Liver (tissue), 9 donors: ENCODE measurements around the gene AMACR. TPM values are rescaled to one million over a fixed set of nuclear protein-coding genes. Genes with fewer than 3 reads are reported as not detected.
A peak's percentile ranks its signal among the peaks of the same experiment; 100 is the strongest.

Source experiments
- DNase-seq: peaks from one replicate; pipeline ENCODE4 v3.0.0-alpha.2; 2017; ENCODE audit warnings: low spot score
- H3K27ac ChIP-seq, 2 donors: one replicate each; pipeline ENCODE4 v1.7.0; 2013; ENCODE audit warnings: inconsistent platforms in 2 of 2, low read length in 2 of 2, control low read depth in 1 of 2, low read depth in 1 of 2, mild to moderate bottlenecking in 1 of 2
- H3K27me3 ChIP-seq, 4 donors: one replicate each; pipeline versions ENCODE4 v1.6.1 to v1.7.0; 2013; ENCODE audit warnings: low read length in 3 of 4, inconsistent platforms in 1 of 4, mild to moderate bottlenecking in 1 of 4, moderate library complexity in 1 of 4; ENCODE audit not compliant: control insufficient read depth in 4 of 4, insufficient read depth in 4 of 4
- H3K36me3 ChIP-seq, 4 donors: one replicate each; pipeline versions ENCODE4 v1.6.1 to v1.7.0; 2013; ENCODE audit warnings: low read length in 3 of 4, mild to moderate bottlenecking in 3 of 4, low read depth in 1 of 4, moderate library complexity in 1 of 4; ENCODE audit not compliant: control insufficient read depth in 4 of 4, insufficient read depth in 3 of 4
- H3K4me1 ChIP-seq, 4 donors: one replicate each; pipeline versions ENCODE4 v1.6.1 to v1.7.0; 2013; ENCODE audit warnings: low read length in 3 of 4, mild to moderate bottlenecking in 3 of 4, moderate library complexity in 1 of 4; ENCODE audit not compliant: control insufficient read depth in 4 of 4, insufficient read depth in 4 of 4
- H3K4me3 ChIP-seq, 3 donors: one replicate each; pipeline versions ENCODE4 v1.6.1 to v1.7.0; 2013; ENCODE audit warnings: low read length in 3 of 3, control low read depth in 1 of 3, low read depth in 1 of 3, mild to moderate bottlenecking in 1 of 3
- H3K9ac ChIP-seq, 2 donors: one replicate each; pipeline ENCODE4 v1.7.0; 2013; ENCODE audit warnings: low read length in 2 of 2, mild to moderate bottlenecking in 2 of 2, moderate library complexity in 2 of 2, control low read depth in 1 of 2, low read depth in 1 of 2
- H3K9me3 ChIP-seq, 4 donors: one replicate each; pipeline versions ENCODE4 v1.6.1 to v1.7.0; 2013; ENCODE audit warnings: low read length in 3 of 4; ENCODE audit not compliant: control insufficient read depth in 4 of 4
- EGR1 ChIP-seq, 2 donors: IDR thresholded peaks; 2 replicates each; pipeline ENCODE4 v1.6.1; 2016 to 2018; ENCODE audit warnings: antibody characterized with exemption in 2 of 2, low read depth in 2 of 2
- FOXA1 ChIP-seq: IDR thresholded peaks from 2 replicates; pipeline ENCODE4 v1.6.1; 2016; ENCODE audit warnings: antibody characterized with exemption
- FOXA2 ChIP-seq: IDR thresholded peaks from 2 replicates; pipeline ENCODE4 v1.6.1; 2016; ENCODE audit warnings: antibody characterized with exemption
- HNF4A ChIP-seq, 2 donors: conservative IDR thresholded peaks; 2 replicates each; pipeline ENCODE4 v1.6.1; 2016; ENCODE audit warnings: antibody characterized with exemption in 2 of 2, mild to moderate bottlenecking in 2 of 2
- HNF4G ChIP-seq: IDR thresholded peaks from 2 replicates; pipeline ENCODE4 v1.6.1; 2016; ENCODE audit warnings: antibody characterized with exemption
- JUND ChIP-seq, 2 donors: IDR thresholded peaks; 2 replicates each; pipeline ENCODE4 v1.6.1; 2016; ENCODE audit warnings: antibody characterized with exemption in 2 of 2
- NR2F2 ChIP-seq: IDR thresholded peaks from 2 replicates; pipeline ENCODE4 v1.6.1; 2016; ENCODE audit warnings: antibody characterized with exemption
- RAD21 ChIP-seq, 2 donors: IDR thresholded peaks; 2 replicates each; pipeline ENCODE4 v1.6.1; 2016; ENCODE audit warnings: antibody characterized with exemption in 2 of 2, mild to moderate bottlenecking in 2 of 2
- RXRA ChIP-seq, 2 donors: IDR thresholded peaks; 2 replicates each; pipeline ENCODE4 v1.6.1; 2017 to 2018; ENCODE audit warnings: antibody characterized with exemption in 2 of 2, mild to moderate bottlenecking in 1 of 2
- SP1 ChIP-seq: IDR thresholded peaks from 2 replicates; pipeline ENCODE4 v1.6.1; 2018; ENCODE audit warnings: antibody characterized with exemption, mild to moderate bottlenecking
- YY1 ChIP-seq: IDR thresholded peaks from 2 replicates; pipeline ENCODE4 v1.6.1; 2016; ENCODE audit warnings: antibody characterized with exemption, mild to moderate bottlenecking
- WGBS: extraction: QIAGEN DNeasy Blood & Tissue Kit; methylation state at CpG from one replicate; pipeline ENCODE4 v1.1.7; 2013; 5-methylcytosine and 5-hydroxymethylcytosine counted together
- polyA plus RNA-seq, 2 donors: library from polyadenylated mRNA; stranded (reverse) in 1 of 2; unstranded in 1 of 2; fragments of 200-250 nt in 1 of 2; fragments of >200 nt in 1 of 2; fragmentation: Nextera tagmentation in 1 of 2; extraction: Ambion mirVana in 1 of 2; gene quantifications; one replicate each; pipeline versions ENCODE4 v1.2.1 to v1.2.3, GENCODE V29; 2013 to 2015
- total RNA-seq, 2 donors: library from RNA; depleted of rRNA; stranded (reverse); fragments of >200 nt; gene quantifications; one replicate each; pipeline ENCODE4 v1.2.3, GENCODE V29; 2014
- TF ChIP-seq, protein P1 (sequence below): IDR thresholded peaks from 2 replicates; pipeline ENCODE4 v1.6.1; 2016; ENCODE audit warnings: antibody characterized with exemption
- TF ChIP-seq, protein P2 (sequence below): IDR thresholded peaks from 2 replicates; pipeline ENCODE4 v1.6.1; 2016; ENCODE audit warnings: antibody characterized with exemption
- TF ChIP-seq, protein P3 (sequence below): IDR thresholded peaks from 2 replicates; pipeline ENCODE4 v1.6.1; 2016; ENCODE audit warnings: antibody characterized with exemption, mild to moderate bottlenecking
- TF ChIP-seq, protein P4 (sequence below): IDR thresholded peaks from 2 replicates; pipeline ENCODE4 v1.6.1; 2016; ENCODE audit warnings: antibody characterized with exemption
- TF ChIP-seq, protein P5 (sequence below): fragments of 150-350 bp; IDR thresholded peaks from 2 replicates; pipeline ENCODE4 v1.5.1; 2017; ENCODE audit warnings: improper control_type of control experiment, low read depth, low read length; ENCODE audit not compliant: missing input control
- donor health status: healthy.
- donor health status: healthy.
- donor health status: healthy.
- donor health status: healthy.
- donor health status: healthy.

AMACR gene
- total and polyA plus RNA-seq, 4 donors = 15.6 to 48.5 (median 31.7) TPM

DNA sequence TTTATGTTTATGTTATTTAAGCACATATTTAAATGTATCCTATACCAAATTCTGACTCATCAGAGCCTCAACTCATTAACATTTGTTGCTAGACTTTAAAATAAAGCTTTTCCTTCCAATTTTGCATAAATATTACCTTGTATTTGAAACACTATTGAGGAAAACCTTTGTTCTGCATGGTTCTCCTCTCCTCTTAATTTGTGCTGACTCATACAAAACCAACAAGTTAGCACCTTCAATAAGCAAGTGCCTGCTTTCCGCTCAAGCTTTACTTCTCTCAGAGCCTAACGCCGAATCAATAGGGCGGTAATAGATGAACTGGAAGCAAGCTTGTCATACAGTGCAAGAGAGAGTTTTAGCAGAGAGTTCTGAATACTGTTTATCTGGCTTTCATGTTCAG, 7.9 kb downstream of the AMACR start:
- H3K9me3 ChIP-seq = no peaks in the 10 kb centered on the region
- peaks cover 0 to 62% (median 46%) of the 10 kb centered on the region in 4 donors for H3K4me1 ChIP-seq
- 70% methylated on average over 4 of the region's 4 CpGs for WGBS
- no peak overlapping the region for H3K4me3 ChIP-seq
- DNase-seq = no peak
- H3K27ac ChIP-seq = peak overlapping the region in 1 of 2 donors; percentile 92
- H3K27me3 ChIP-seq = no peaks in the 10 kb centered on the region
- H3K36me3 ChIP-seq = peaks cover 0 to 21% (median 9%) of the 10 kb centered on the region in 4 donors
- no peak overlapping the region for H3K9ac ChIP-seq
- TF ChIP-seq FOXA1 (no peak), FOXA2 (no peak), YY1 (no peak), RAD21 (IDR thresholded peaks at IDR 0.05) (no peak), JUND (IDR thresholded peaks at IDR 0.05) (no peak), NR2F2 (no peak), EGR1 (IDR thresholded peaks at IDR 0.05; ENCODE audit: low read depth in 2 of 2) (no peak), HNF4A (conservative IDR thresholded peaks at IDR 0.05) (no peak)
- TF ChIP-seq, protein P1, sequence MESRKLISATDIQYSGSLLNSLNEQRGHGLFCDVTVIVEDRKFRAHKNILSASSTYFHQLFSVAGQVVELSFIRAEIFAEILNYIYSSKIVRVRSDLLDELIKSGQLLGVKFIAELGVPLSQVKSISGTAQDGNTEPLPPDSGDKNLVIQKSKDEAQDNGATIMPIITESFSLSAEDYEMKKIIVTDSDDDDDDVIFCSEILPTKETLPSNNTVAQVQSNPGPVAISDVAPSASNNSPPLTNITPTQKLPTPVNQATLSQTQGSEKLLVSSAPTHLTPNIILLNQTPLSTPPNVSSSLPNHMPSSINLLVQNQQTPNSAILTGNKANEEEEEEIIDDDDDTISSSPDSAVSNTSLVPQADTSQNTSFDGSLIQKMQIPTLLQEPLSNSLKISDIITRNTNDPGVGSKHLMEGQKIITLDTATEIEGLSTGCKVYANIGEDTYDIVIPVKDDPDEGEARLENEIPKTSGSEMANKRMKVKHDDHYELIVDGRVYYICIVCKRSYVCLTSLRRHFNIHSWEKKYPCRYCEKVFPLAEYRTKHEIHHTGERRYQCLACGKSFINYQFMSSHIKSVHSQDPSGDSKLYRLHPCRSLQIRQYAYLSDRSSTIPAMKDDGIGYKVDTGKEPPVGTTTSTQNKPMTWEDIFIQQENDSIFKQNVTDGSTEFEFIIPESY = no peak
- TF ChIP-seq, protein P2, sequence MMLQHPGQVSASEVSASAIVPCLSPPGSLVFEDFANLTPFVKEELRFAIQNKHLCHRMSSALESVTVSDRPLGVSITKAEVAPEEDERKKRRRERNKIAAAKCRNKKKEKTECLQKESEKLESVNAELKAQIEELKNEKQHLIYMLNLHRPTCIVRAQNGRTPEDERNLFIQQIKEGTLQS = no peak
- TF ChIP-seq, protein P3, sequence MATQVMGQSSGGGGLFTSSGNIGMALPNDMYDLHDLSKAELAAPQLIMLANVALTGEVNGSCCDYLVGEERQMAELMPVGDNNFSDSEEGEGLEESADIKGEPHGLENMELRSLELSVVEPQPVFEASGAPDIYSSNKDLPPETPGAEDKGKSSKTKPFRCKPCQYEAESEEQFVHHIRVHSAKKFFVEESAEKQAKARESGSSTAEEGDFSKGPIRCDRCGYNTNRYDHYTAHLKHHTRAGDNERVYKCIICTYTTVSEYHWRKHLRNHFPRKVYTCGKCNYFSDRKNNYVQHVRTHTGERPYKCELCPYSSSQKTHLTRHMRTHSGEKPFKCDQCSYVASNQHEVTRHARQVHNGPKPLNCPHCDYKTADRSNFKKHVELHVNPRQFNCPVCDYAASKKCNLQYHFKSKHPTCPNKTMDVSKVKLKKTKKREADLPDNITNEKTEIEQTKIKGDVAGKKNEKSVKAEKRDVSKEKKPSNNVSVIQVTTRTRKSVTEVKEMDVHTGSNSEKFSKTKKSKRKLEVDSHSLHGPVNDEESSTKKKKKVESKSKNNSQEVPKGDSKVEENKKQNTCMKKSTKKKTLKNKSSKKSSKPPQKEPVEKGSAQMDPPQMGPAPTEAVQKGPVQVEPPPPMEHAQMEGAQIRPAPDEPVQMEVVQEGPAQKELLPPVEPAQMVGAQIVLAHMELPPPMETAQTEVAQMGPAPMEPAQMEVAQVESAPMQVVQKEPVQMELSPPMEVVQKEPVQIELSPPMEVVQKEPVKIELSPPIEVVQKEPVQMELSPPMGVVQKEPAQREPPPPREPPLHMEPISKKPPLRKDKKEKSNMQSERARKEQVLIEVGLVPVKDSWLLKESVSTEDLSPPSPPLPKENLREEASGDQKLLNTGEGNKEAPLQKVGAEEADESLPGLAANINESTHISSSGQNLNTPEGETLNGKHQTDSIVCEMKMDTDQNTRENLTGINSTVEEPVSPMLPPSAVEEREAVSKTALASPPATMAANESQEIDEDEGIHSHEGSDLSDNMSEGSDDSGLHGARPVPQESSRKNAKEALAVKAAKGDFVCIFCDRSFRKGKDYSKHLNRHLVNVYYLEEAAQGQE = no peak
- TF ChIP-seq, protein P4, sequence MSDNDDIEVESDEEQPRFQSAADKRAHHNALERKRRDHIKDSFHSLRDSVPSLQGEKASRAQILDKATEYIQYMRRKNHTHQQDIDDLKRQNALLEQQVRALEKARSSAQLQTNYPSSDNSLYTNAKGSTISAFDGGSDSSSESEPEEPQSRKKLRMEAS = no peak
- TF ChIP-seq, protein P5, sequence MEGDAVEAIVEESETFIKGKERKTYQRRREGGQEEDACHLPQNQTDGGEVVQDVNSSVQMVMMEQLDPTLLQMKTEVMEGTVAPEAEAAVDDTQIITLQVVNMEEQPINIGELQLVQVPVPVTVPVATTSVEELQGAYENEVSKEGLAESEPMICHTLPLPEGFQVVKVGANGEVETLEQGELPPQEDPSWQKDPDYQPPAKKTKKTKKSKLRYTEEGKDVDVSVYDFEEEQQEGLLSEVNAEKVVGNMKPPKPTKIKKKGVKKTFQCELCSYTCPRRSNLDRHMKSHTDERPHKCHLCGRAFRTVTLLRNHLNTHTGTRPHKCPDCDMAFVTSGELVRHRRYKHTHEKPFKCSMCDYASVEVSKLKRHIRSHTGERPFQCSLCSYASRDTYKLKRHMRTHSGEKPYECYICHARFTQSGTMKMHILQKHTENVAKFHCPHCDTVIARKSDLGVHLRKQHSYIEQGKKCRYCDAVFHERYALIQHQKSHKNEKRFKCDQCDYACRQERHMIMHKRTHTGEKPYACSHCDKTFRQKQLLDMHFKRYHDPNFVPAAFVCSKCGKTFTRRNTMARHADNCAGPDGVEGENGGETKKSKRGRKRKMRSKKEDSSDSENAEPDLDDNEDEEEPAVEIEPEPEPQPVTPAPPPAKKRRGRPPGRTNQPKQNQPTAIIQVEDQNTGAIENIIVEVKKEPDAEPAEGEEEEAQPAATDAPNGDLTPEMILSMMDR = no peak

DNA sequence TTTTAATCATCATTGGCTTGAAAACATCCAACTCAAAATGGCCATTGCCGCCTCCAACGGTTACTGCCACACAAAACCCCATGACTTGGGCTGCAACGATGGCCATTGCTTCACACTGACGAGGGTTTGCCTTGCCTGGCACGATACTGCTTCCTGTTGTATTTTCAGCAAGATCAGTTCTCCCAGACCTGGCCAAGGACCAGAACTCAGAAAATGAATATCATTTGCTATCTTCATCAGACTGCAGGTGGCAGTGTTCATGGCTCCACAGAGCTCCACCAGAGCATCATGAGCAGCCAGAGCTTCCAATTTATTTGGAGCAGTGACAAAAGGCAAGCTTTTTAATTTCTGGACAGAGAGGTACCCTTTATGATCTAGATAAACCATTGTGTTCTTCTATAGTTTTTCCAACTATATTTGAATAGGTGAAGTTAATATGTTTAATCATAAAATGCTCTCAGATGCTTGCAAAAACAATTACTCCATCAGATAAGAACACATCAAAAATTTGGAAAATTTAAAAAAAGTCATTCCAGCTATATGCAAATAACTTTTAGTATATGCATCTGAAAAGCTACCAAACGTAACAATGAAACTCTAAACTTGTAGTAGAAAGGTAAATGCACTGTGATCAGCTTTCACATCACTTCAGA, 10.4 kb downstream of the AMACR start:
- WGBS = 20% methylated on average over 6 of the region's 6 CpGs
- no peak for DNase-seq
- Histone ChIP-seq H3K9me3 (no peaks in the 10 kb centered on the region), H3K4me3 (no peak overlapping the region), H3K9ac (no peak overlapping the region), H3K4me1 (peaks cover 0 to 54% (median 44%) of the 10 kb centered on the region in 4 donors), H3K27ac (peak overlapping the region; percentile 56 to 82), H3K36me3 (peaks cover 0 to 14% (median 6%) of the 10 kb centered on the region in 4 donors), H3K27me3 (no peaks in the 10 kb centered on the region)
- TF ChIP-seq, protein P1 = peak; percentile 51
- TF ChIP-seq, protein P3 = peak; percentile 11
- TF ChIP-seq, protein P4 = peak; percentile 44
- TF ChIP-seq SP1 (peak; percentile 52), YY1 (peak; percentile 96), RXRA (IDR thresholded peaks at IDR 0.05) (peak; percentile 65 to 70), EGR1 (IDR thresholded peaks at IDR 0.05; ENCODE audit: low read depth in 2 of 2) (no peak), FOXA1 (no peak), HNF4G (peak; percentile 33), HNF4A (conservative IDR thresholded peaks at IDR 0.05) (peak; percentile 51 to 62), FOXA2 (no peak)
- TF ChIP-seq, protein P2 = peak; percentile 23
